Stimulated activated CD8-positive, alpha-beta memory T cell treated with anti-CD3 and anti-CD28 coated beads, Interleukin-15, amount 100 ng/mL, for 4 hours (primary cell): ENCODE results near the gene STEAP1B.

Experiments used
- DNase-seq, 2 donors: peaks; one replicate each; pipeline ENCODE4 v3.0.0-alpha.2; 2020; ENCODE audit warnings: low read depth in 2 of 2

Gene STEAP1B

GRCh38 chr7:22371878-22372277 is 128.1 kb downstream of the STEAP1B start:
- no peak for DNase-seq
